ENCODE data around the gene MDN1.

The MDN1 gene

DNA sequence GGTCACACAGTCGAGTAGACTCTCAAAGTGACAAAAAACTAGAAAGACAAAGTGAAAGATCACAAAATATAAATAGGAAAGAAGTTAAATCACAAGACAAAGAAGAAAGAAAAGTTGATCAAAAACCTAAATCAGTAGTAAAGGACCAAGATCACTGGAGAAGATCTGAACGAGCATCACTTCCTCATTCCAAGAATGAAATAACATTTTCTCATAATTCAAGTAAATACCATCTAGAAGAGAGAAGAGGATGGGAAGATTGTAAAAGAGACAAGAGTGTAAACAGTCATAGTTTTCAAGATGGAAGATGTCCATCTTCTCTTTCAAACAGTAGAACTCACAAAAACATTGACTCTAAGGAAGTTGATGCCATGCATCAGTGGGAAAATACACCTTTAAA is 43.1 kb upstream of the MDN1 start:
- Histone ChIP-seq H3K36me3 (replicated peaks; ENCODE audit: insufficient read depth, low read length) (peaks cover 21% of the 10 kb centered on the region), H3K27ac (ENCODE audit: low read length) (no peak overlapping the region), H3K4me1 (ENCODE audit: low read length) (0 out of 2 replicates have a peak, but pooled peaks cover 3% of the 10 kb centered on the region), H3K9ac (ENCODE audit: low read length) (no peak overlapping the region), H3K79me2 (ENCODE audit: low read length) (no peaks in the 10 kb centered on the region), H4K20me1 (ENCODE audit: insufficient read depth, low read length) (no peaks in the 10 kb centered on the region), H3K9me3 (replicated peaks; ENCODE audit: insufficient read depth, low read length) (no peaks in the 10 kb centered on the region), H3F3A (ENCODE audit: insufficient read depth, low read length) (no peaks in the 10 kb centered on the region), H3K4me3 (ENCODE audit: low read length) (no peak overlapping the region), H2AFZ (ENCODE audit: low read length) (no peak overlapping the region), H3K9me2 (replicated peaks; ENCODE audit: insufficient read depth, low read length) (no peaks in the 10 kb centered on the region), H3K4me2 (ENCODE audit: low read depth, low read length) (no peak overlapping the region), H3K27me3 (replicated peaks; ENCODE audit: insufficient read depth, low read length) (no peaks in the 10 kb centered on the region)
- no peak for DNase-seq
- TF ChIP-seq, protein P1, sequence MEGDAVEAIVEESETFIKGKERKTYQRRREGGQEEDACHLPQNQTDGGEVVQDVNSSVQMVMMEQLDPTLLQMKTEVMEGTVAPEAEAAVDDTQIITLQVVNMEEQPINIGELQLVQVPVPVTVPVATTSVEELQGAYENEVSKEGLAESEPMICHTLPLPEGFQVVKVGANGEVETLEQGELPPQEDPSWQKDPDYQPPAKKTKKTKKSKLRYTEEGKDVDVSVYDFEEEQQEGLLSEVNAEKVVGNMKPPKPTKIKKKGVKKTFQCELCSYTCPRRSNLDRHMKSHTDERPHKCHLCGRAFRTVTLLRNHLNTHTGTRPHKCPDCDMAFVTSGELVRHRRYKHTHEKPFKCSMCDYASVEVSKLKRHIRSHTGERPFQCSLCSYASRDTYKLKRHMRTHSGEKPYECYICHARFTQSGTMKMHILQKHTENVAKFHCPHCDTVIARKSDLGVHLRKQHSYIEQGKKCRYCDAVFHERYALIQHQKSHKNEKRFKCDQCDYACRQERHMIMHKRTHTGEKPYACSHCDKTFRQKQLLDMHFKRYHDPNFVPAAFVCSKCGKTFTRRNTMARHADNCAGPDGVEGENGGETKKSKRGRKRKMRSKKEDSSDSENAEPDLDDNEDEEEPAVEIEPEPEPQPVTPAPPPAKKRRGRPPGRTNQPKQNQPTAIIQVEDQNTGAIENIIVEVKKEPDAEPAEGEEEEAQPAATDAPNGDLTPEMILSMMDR (IDR thresholded peaks at IDR 0.05; ENCODE audit: low read length), result no peak
- TF ChIP-seq EZH2phosphoT487 (IDR thresholded peaks at IDR 0.05; ENCODE audit: low read length), result no peak
- no peak for TF ChIP-seq EZH2 (optimal IDR thresholded peaks at IDR 0.05; ENCODE audit: low read depth, low read length)

DNA sequence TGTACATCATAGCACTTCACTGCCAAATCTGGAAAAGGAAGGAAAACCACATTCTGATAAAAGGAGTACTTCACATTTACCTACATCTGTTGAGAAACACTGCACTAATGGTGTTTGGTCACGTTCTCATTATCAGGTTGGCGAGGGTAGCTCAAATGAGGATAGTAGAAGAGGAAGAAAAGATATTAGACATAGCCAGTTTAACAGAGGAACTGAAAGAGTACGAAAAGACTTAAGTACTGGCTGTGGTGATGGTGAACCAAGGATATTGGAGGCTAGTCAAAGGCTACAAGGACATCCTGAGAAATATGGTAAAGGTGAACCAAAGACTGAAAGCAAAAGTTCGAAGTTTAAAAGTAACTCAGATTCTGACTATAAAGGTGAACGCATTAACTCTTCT is 42.7 kb upstream of the MDN1 start:
- H3K9me3 ChIP-seq (replicated peaks; ENCODE audit: insufficient read depth, low read length), result no peaks in the 10 kb centered on the region
- no peaks in the 10 kb centered on the region for H4K20me1 ChIP-seq (ENCODE audit: insufficient read depth, low read length)
- no peak overlapping the region for H3K4me3 ChIP-seq (ENCODE audit: low read length)
- 0 out of 2 replicates have a peak, but pooled peaks cover 3% of the 10 kb centered on the region for H3K4me1 ChIP-seq (ENCODE audit: low read length)
- TF ChIP-seq EZH2phosphoT487 (IDR thresholded peaks at IDR 0.05; ENCODE audit: low read length) (no peak), EZH2 (optimal IDR thresholded peaks at IDR 0.05; ENCODE audit: low read depth, low read length) (no peak)
- TF ChIP-seq, protein P1 (IDR thresholded peaks at IDR 0.05; ENCODE audit: low read length), result no peak
- H3K36me3 ChIP-seq (replicated peaks; ENCODE audit: insufficient read depth, low read length), result peaks cover 21% of the 10 kb centered on the region
- no peak overlapping the region for H2AFZ ChIP-seq (ENCODE audit: low read length)
- H3K27me3 ChIP-seq (replicated peaks; ENCODE audit: insufficient read depth, low read length), result no peaks in the 10 kb centered on the region
- no peak overlapping the region for H3K27ac ChIP-seq (ENCODE audit: low read length)
- no peak for DNase-seq
- H3F3A ChIP-seq (ENCODE audit: insufficient read depth, low read length), result no peaks in the 10 kb centered on the region
- H3K4me2 ChIP-seq (ENCODE audit: low read depth, low read length), result no peak overlapping the region
- H3K79me2 ChIP-seq (ENCODE audit: low read length), result no peaks in the 10 kb centered on the region
- H3K9me2 ChIP-seq (replicated peaks; ENCODE audit: insufficient read depth, low read length), result no peaks in the 10 kb centered on the region
- H3K9ac ChIP-seq (ENCODE audit: low read length), result no peak overlapping the region

DNA sequence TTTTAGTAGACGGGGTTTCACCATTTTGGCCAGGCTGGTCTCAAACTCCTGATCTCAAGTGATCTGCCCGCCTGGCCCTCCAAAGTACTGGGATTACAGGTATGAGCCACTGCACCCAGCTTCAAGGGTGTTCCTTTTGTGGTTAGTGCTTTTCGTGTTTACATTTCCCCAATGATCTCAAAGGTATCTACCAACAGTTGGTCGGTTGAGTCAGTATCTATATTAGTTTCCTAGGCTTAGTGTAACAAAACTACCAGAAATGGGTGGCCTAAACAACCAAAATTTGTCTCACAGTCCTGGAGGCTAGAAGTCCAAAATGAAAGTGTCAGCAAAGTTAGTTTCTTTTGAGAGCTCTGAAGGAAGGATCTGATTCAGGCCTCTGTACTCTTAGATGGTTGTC is 40.1 kb upstream of the MDN1 start:
- Histone ChIP-seq H3K36me3 (replicated peaks; ENCODE audit: insufficient read depth, low read length) (peaks cover 21% of the 10 kb centered on the region), H3K4me2 (ENCODE audit: low read depth, low read length) (no peak overlapping the region), H3K4me3 (ENCODE audit: low read length) (no peak overlapping the region), H2AFZ (ENCODE audit: low read length) (no peak overlapping the region), H3K9me3 (replicated peaks; ENCODE audit: insufficient read depth, low read length) (no peaks in the 10 kb centered on the region), H3K27ac (ENCODE audit: low read length) (peak overlapping the region; percentile 56; the same call in 1 of the 2 replicates), H3K9ac (ENCODE audit: low read length) (no peak overlapping the region), H3K4me1 (ENCODE audit: low read length) (0 out of 2 replicates have a peak, but pooled peaks cover 3% of the 10 kb centered on the region), H4K20me1 (ENCODE audit: insufficient read depth, low read length) (no peaks in the 10 kb centered on the region), H3F3A (ENCODE audit: insufficient read depth, low read length) (no peaks in the 10 kb centered on the region), H3K9me2 (replicated peaks; ENCODE audit: insufficient read depth, low read length) (no peaks in the 10 kb centered on the region), H3K27me3 (replicated peaks; ENCODE audit: insufficient read depth, low read length) (no peaks in the 10 kb centered on the region), H3K79me2 (ENCODE audit: low read length) (no peaks in the 10 kb centered on the region)
- TF ChIP-seq, protein P1 (IDR thresholded peaks at IDR 0.05; ENCODE audit: low read length), result no peak
- TF ChIP-seq EZH2 (optimal IDR thresholded peaks at IDR 0.05; ENCODE audit: low read depth, low read length) (no peak), EZH2phosphoT487 (IDR thresholded peaks at IDR 0.05; ENCODE audit: low read length) (no peak)
- DNase-seq, result peak; percentile 73
